ENCODE measurements around the gene AFP. TPM values are rescaled to one million over a fixed set of nuclear protein-coding genes. Genes with fewer than 3 reads are reported as not detected.

Gene AFP
- total and polyA plus RNA-seq, 2 donors: not detected

DNA sequence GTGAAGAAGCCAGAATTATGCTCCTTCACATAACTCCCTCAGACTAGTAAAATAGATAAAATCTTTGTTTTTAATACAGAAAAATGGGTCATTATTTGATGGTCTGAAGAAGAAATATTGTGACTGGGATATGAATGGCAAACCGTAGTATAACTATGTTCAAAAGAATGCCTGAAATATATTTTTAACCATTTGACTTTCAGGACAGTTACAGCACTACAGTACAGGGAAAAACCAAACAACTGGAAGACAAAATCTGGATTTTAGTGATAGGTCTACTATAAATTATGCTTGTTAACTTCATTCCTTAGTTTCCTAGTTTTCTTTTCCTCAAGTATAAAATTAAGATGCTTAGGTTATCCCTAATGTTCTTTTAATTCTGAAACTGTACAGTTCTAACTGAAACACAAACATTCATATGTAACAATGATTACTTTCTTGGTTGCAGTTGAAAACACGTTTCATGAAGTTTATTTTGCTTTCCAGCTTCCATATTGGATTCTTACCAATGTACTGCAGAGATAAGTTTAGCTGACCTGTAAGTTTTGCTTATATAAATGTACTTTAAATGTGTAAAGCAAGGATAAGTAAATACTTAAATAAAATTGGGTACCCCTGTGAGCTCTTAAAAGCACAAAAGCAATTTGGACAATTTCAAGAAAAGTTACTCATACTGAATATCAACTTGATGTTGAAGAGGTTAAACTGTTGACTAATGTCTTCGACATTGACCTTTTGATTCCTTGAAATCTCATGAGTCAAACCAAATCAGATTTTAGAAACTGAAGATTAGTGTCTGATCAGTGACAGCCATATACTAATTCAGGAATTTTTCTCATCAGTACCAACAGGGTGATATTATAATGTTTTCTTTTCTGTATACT lies 895 bp downstream of the AFP start:
- DNase-seq (ENCODE audit: extremely low spot score): no peak
- WGBS: 57% methylated on average over 3 of the region's 3 CpGs
- H3K4me1 ChIP-seq (ENCODE audit: insufficient read depth): no peaks in the 10 kb centered on the region
- no peak overlapping the region for H3K4me3 ChIP-seq (ENCODE audit: low read depth, low read length)
- H3K36me3 ChIP-seq (ENCODE audit: insufficient read depth): no peaks in the 10 kb centered on the region
- no peak overlapping the region for H3K27ac ChIP-seq (ENCODE audit: low read depth)

GRCh38 chr4:73437558-73437956 lies 1.5 kb downstream of the AFP start:
- Histone ChIP-seq H3K4me3 (ENCODE audit: low read depth, low read length) (no peak overlapping the region), H3K27ac (ENCODE audit: low read depth) (no peak overlapping the region), H3K4me1 (ENCODE audit: insufficient read depth) (no peaks in the 10 kb centered on the region), H3K36me3 (ENCODE audit: insufficient read depth) (no peaks in the 10 kb centered on the region)
- no peak for DNase-seq (ENCODE audit: extremely low spot score)

DNA sequence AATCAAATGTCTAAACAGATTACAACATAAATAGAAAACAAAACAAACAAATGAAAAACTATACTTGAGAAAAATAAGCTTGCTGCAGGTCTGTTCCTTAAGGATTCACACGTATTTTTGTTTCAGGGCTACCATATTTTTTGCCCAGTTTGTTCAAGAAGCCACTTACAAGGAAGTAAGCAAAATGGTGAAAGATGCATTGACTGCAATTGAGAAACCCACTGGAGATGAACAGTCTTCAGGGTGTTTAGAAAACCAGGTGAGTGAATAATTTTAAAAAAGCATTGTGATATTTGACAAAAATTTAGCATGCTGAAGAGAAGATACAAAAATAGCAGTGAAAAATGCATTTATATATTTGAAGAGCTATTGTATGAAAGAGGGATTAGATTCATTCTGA lies 2.0 kb downstream of the AFP start:
- DNase-seq (ENCODE audit: extremely low spot score): no peak
- 82% methylated on average over 1 of the region's 1 CpG for WGBS
- Histone ChIP-seq H3K4me3 (ENCODE audit: low read depth, low read length) (no peak overlapping the region), H3K36me3 (ENCODE audit: insufficient read depth) (no peaks in the 10 kb centered on the region), H3K4me1 (ENCODE audit: insufficient read depth) (no peaks in the 10 kb centered on the region), H3K27ac (ENCODE audit: low read depth) (no peak overlapping the region)

DNA sequence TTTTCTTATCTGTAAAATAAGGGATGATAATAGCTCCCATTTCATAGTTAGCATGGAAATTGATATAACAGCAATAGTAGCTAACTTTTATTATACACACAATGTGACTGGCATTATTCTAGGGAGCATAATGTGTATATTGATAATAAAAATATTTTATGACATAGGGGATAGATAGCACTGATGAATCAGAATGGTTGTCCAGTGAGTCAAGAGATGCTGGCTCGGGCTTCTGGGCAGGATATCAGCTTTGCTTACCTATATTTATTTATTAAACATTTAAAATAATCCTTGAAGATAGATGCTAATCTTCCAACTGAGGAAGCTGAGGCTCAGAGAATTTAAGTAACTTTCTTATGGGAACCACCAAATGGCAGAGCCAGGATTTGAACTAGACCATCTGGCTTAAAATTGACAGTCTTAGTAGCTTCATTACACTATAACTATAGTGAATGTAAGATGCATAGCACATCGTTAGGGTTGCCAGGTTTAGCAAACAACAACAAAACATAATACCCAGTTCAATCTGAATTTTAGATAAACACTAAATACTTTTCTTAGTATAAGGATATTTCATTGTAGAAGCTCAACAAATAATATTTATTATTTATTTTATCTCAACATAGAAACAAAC lies 2.7 kb downstream of the AFP start:
- Histone ChIP-seq H3K4me1 (ENCODE audit: insufficient read depth) (no peaks in the 10 kb centered on the region), H3K4me3 (ENCODE audit: low read depth, low read length) (no peak overlapping the region), H3K27ac (ENCODE audit: low read depth) (no peak overlapping the region), H3K36me3 (ENCODE audit: insufficient read depth) (no peaks in the 10 kb centered on the region)
- DNase-seq (ENCODE audit: extremely low spot score): no peak
- 48% methylated on average over 2 of the region's 2 CpGs for whole genome bisulfite sequencing

GRCh38 chr4:73439445-73439844 lies 3.4 kb downstream of the AFP start:
- 54% methylated on average over 2 of the region's 2 CpGs for WGBS
- Histone ChIP-seq H3K4me3 (ENCODE audit: low read depth, low read length) (no peak overlapping the region), H3K4me1 (ENCODE audit: insufficient read depth) (no peaks in the 10 kb centered on the region), H3K36me3 (ENCODE audit: insufficient read depth) (no peaks in the 10 kb centered on the region), H3K27ac (ENCODE audit: low read depth) (no peak overlapping the region)
- no peak for DNase-seq (ENCODE audit: extremely low spot score)

DNA sequence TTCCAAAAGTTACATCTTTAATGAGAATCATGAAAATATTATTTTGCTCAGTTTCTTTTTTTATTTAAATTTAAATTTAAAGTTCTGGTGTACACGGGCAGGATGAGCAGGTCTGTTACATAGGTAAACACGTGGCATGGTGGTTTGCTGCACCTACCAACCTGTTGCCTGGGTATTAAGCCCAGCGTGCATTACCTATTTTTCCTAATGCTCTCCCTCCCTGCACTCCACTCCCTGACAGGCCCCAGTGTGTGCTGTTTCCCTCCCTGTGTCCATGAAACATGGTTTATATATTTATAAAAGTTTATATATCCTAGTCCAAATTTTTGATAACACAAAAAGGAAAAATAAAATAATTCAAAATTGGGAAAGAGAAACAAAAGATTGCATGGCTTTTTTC lies 4.0 kb downstream of the AFP start:
- Histone ChIP-seq H3K4me1 (ENCODE audit: insufficient read depth) (no peaks in the 10 kb centered on the region), H3K4me3 (ENCODE audit: low read depth, low read length) (no peak overlapping the region), H3K36me3 (ENCODE audit: insufficient read depth) (no peaks in the 10 kb centered on the region), H3K27ac (ENCODE audit: low read depth) (no peak overlapping the region)
- no peak for DNase-seq (ENCODE audit: extremely low spot score)
- 77% methylated on average over 3 of the region's 3 CpGs for WGBS

DNA sequence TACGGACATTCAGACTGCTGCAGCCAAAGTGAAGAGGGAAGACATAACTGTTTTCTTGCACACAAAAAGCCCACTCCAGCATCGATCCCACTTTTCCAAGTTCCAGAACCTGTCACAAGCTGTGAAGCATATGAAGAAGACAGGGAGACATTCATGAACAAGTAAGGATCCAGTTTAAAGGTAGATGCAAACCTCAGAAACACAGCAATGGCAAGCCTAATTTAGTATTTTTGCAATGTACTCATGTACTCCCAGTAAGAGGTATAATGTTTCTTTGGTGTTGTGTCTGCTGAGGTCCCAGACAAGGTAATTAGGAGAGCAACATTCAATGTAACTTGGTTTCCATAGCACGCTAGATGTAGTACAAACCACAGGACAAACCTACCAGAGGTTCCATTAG lies 4.6 kb downstream of the AFP start:
- H3K4me1 ChIP-seq (ENCODE audit: insufficient read depth): no peaks in the 10 kb centered on the region
- no peaks in the 10 kb centered on the region for H3K36me3 ChIP-seq (ENCODE audit: insufficient read depth)
- no peak overlapping the region for H3K27ac ChIP-seq (ENCODE audit: low read depth)
- no peak overlapping the region for H3K4me3 ChIP-seq (ENCODE audit: low read depth, low read length)
- 89% methylated on average over 3 of the region's 3 CpGs for WGBS
- no peak for DNase-seq (ENCODE audit: extremely low spot score)

DNA sequence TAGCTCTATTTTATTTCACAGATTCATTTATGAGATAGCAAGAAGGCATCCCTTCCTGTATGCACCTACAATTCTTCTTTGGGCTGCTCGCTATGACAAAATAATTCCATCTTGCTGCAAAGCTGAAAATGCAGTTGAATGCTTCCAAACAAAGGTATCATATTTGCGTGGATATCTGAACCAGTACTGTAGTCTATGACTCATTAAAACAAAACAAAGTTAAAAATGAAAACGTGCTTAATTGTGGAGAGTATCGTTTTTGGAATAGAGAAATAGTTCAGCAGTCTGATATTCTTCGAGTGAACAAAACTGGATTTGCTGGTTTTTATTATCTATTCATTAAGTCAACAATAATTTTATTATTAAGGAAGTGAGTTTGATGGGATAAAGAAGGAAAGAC lies 6.3 kb downstream of the AFP start:
- DNase-seq (ENCODE audit: extremely low spot score): no peak
- no peak overlapping the region for H3K4me3 ChIP-seq (ENCODE audit: low read depth, low read length)
- WGBS: 68% methylated on average over 5 of the region's 5 CpGs

GRCh38 chr4:73443224-73443623 lies 7.2 kb downstream of the AFP start:
- H3K4me3 ChIP-seq (ENCODE audit: low read depth, low read length): no peak overlapping the region
- 44% methylated on average over 3 of the region's 3 CpGs for WGBS

More for the DNA sequence above, 6.3 kb downstream of the AFP start:
- Histone ChIP-seq H3K4me1 (ENCODE audit: insufficient read depth) (no peaks in the 10 kb centered on the region), H3K27ac (ENCODE audit: low read depth) (no peak overlapping the region), H3K36me3 (ENCODE audit: insufficient read depth) (no peaks in the 10 kb centered on the region)

DNA sequence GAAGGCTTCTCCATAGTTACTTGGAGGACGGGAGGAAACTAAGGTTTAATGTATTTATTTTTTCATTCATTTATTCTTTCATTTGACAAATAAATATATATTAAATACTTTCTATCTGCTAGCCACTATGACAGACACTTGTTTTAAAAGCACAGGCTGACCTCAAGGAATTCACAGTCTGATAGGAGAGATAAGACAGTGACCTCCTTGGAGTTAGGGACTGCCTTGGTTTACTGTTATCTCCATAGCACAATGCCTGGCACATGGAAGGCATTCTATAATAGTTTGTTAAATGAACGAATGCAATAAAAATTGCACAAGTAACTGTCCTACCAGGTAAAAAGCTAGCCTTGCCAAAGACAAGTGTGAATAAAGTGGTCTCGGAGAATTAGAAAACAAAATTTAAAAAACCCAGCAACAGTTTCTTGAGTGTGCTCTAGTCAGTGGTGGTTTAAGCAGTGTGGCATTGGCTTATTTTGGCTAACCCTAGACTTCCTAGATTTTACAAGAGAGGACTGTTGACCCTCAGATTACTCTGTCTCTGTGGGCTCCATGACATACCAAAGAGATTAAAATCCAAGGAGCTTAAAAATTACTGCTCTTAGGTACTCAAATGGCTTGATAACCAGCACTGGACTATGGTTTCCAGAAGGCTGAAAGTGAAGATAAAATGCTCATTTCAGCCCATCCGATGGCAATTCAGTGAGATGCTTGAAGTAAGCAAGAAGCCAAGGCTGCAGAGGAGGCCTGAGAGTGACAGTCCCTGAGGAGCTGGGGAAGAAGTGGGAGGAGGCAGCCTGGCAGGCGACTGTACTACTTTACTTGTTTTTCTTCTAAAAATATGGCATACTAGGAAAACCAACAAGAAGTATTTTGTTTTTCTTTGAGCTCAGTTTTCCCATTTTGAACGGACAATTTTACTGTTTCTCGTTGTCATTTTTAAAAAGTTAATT lies 9.6 kb downstream of the AFP start:
- H3K36me3 ChIP-seq (ENCODE audit: insufficient read depth): no peaks in the 10 kb centered on the region
- 73% methylated on average over 7 of the region's 7 CpGs for WGBS
- no peaks in the 10 kb centered on the region for H3K4me1 ChIP-seq (ENCODE audit: insufficient read depth)
- no peak overlapping the region for H3K27ac ChIP-seq (ENCODE audit: low read depth)
- H3K4me3 ChIP-seq (ENCODE audit: low read depth, low read length): no peak overlapping the region
- no peak for DNase-seq (ENCODE audit: extremely low spot score)

More at GRCh38 chr4:73443224-73443623, 7.2 kb downstream of the AFP start:
- Histone ChIP-seq H3K36me3 (ENCODE audit: insufficient read depth) (no peaks in the 10 kb centered on the region), H3K27ac (ENCODE audit: low read depth) (no peak overlapping the region), H3K4me1 (ENCODE audit: insufficient read depth) (no peaks in the 10 kb centered on the region)
- no peak for DNase-seq (ENCODE audit: extremely low spot score)

GRCh38 chr4:73446336-73446938 lies 10.4 kb downstream of the AFP start:
- DNase-seq (ENCODE audit: extremely low spot score): no peak
- Histone ChIP-seq H3K36me3 (ENCODE audit: insufficient read depth) (no peaks in the 10 kb centered on the region), H3K27ac (ENCODE audit: low read depth) (no peak overlapping the region), H3K4me1 (ENCODE audit: insufficient read depth) (no peaks in the 10 kb centered on the region), H3K4me3 (ENCODE audit: low read depth, low read length) (no peak overlapping the region)
- 11% methylated on average over 4 of the region's 4 CpGs for WGBS

GRCh38 chr4:73447671-73448070 lies 11.7 kb downstream of the AFP start:
- no peak overlapping the region for H3K4me3 ChIP-seq (ENCODE audit: low read depth, low read length)
- H3K27ac ChIP-seq (ENCODE audit: low read depth): no peak overlapping the region
- 61% methylated on average over 4 of the region's 4 CpGs for WGBS
- no peaks in the 10 kb centered on the region for H3K4me1 ChIP-seq (ENCODE audit: insufficient read depth)
- H3K36me3 ChIP-seq (ENCODE audit: insufficient read depth): no peaks in the 10 kb centered on the region
- DNase-seq (ENCODE audit: extremely low spot score): no peak

GRCh38 chr4:73448448-73449203 lies 12.6 kb downstream of the AFP start:
- DNase-seq (ENCODE audit: extremely low spot score): no peak
- WGBS: 80% methylated on average over 4 of the region's 4 CpGs
- no peak overlapping the region for H3K27ac ChIP-seq (ENCODE audit: low read depth)

More at GRCh38 chr4:73448448-73449203, 12.6 kb downstream of the AFP start:
- Histone ChIP-seq H3K4me3 (ENCODE audit: low read depth, low read length) (no peak overlapping the region), H3K4me1 (ENCODE audit: insufficient read depth) (no peaks in the 10 kb centered on the region), H3K36me3 (ENCODE audit: insufficient read depth) (no peaks in the 10 kb centered on the region)
